GM04503 (cell line): ENCODE results near the gene DUSP28.
"Not testable (repeated sequence)": the region's sequence is repeated elsewhere in the genome, so short reads cannot be mapped to it uniquely, and the experiment has no call there.

Experiments used
- DNase-seq: peaks from one replicate; pipeline ENCODE4 v3.0.0-alpha.2; 2012; ENCODE audit warnings: low read depth

Gene DUSP28

GRCh38 chr2:240527153-240527750, 32.9 kb upstream of the DUSP28 start:
- no peak for DNase-seq

GRCh38 chr2:240528406-240529040, 31.6 kb upstream of the DUSP28 start:
- DNase-seq: no peak

- no peak for DNase-seq
These were observed 30.7 kb upstream of the DUSP28 start for GRCh38 chr2:240529344-240529999.

- DNase-seq: no peak
These were observed 30.0 kb upstream of the DUSP28 start for GRCh38 chr2:240530181-240530580.

GRCh38 chr2:240531038-240531437, 29.1 kb upstream of the DUSP28 start:
- no peak for DNase-seq

- no peak for DNase-seq
These were observed 28.0 kb upstream of the DUSP28 start for GRCh38 chr2:240532031-240532775.

GRCh38 chr2:240538031-240538780, 22.0 kb upstream of the DUSP28 start:
- no peak for DNase-seq

GRCh38 chr2:240539101-240539500, 21.1 kb upstream of the DUSP28 start:
- DNase-seq: not testable (repeated sequence)

GRCh38 chr2:240539906-240540305, 20.3 kb upstream of the DUSP28 start:
- DNase-seq: no peak

GRCh38 chr2:240551288-240551687, 8.9 kb upstream of the DUSP28 start:
- no peak for DNase-seq

- DNase-seq: no peak
These were observed 8.3 kb upstream of the DUSP28 start for GRCh38 chr2:240551811-240552210.

- no peak for DNase-seq
These were observed 6.1 kb upstream of the DUSP28 start for GRCh38 chr2:240553956-240554480.

GRCh38 chr2:240554767-240555493, 5.2 kb upstream of the DUSP28 start:
- no peak for DNase-seq

GRCh38 chr2:240555541-240556250, 4.5 kb upstream of the DUSP28 start:
- DNase-seq: no peak

GRCh38 chr2:240556553-240557100, 3.5 kb upstream of the DUSP28 start:
- DNase-seq: no peak

GRCh38 chr2:240557101-240557751, 2.9 kb upstream of the DUSP28 start:
- DNase-seq: no peak

GRCh38 chr2:240557808-240558207, 2.3 kb upstream of the DUSP28 start, which contains the start of gene ANKMY1:
Gene ANKMY1 (minus strand): TSS chr2:240557988. CDS start chr2:240557335, 653 bp downstream.
- DNase-seq: peak; percentile 21

GRCh38 chr2:240558236-240558761, 1.9 kb upstream of the DUSP28 start:
- no peak for DNase-seq

- no peak for DNase-seq
These were observed 871 bp upstream of the DUSP28 start for GRCh38 chr2:240559286-240559685.
